ENCODE results near the gene NDFIP2.

The NDFIP2 gene, protein sequence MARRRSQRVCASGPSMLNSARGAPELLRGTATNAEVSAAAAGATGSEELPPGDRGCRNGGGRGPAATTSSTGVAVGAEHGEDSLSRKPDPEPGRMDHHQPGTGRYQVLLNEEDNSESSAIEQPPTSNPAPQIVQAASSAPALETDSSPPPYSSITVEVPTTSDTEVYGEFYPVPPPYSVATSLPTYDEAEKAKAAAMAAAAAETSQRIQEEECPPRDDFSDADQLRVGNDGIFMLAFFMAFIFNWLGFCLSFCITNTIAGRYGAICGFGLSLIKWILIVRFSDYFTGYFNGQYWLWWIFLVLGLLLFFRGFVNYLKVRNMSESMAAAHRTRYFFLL

DNA sequence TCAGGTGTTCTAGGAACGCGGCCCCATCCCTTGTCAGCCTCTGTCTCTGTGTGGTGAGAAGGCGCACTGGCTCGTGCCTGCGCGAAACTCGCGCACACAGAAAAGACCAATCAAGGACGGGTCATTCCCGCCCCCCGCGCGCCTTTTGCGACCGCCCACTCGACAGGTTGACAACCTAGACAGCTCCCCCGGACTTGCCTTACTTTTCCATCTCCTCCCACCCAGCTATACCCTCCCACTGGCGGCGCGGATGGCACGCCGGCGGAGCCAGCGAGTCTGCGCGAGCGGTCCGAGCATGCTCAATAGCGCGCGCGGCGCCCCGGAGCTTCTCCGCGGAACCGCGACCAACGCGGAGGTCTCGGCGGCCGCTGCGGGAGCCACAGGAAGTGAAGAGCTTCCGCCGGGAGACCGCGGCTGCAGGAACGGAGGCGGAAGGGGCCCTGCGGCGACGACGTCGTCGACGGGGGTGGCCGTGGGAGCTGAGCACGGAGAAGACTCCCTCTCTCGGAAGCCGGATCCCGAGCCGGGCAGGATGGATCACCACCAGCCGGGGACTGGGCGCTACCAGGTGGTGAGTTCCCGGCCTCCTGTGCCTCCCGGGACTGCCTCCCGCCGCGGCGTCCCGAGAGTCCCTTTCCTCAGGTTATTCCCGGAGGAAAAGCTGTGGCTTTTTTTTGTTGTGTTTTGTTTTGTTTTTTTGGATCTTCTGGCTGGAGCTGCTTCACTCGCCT lies at the start of gene NDFIP2:
TSS of gene NDFIP2 (plus strand) at position 202 of the 731 bp plus-strand sequence. CDS start at position 251, 49 bp downstream.
- no peak for DNase-seq (ENCODE audit: low read depth, low spot score)
- 0 out of 2 replicates have a peak within 1 kb of the TSS, but pooled peaks have one; percentile 2 for H3K27ac ChIP-seq
- no peaks in the 10 kb centered on the region for H3K36me3 ChIP-seq (ENCODE audit: insufficient read depth, low read length)
- no peaks in the 10 kb centered on the region for H3K9me3 ChIP-seq (ENCODE audit: low read depth, low read length)
- peak within 1 kb of the TSS; percentile 84 for H3K9ac ChIP-seq (ENCODE audit: insufficient read length)
- TF ChIP-seq POLR2AphosphoS5 (IDR thresholded peaks at IDR 0.05; ENCODE audit: borderline replicate concordance, low read depth, low read length) (peak; percentile 83), EZH2 (IDR thresholded peaks at IDR 0.05) (no peak)
- peak within 1 kb of the TSS; percentile 98 for H3K4me3 ChIP-seq

DNA sequence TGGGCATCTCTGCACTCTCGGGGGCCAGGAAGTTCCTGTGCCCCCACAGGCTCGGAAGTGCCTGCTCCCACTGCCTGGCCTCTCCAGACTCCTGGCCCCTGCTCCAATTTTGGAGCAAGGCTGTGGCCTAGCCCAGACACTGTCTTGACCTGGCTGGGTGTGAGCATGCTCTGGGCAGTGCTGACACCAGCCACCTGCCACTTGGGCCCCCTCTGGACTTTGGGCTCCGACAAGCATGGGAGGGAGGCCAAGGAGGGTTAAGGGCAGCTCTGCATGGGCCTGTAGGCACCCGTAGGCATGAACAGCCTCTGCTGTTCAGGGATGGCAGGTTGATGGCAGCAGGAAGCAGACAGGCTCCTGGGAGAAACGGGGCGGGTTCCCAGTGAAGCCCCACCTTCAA lies 48.9 kb upstream of the NDFIP2 start:
- H3K9me3 ChIP-seq (ENCODE audit: low read depth, low read length): peaks cover 3% of the 10 kb centered on the region; the same call in 1 of the 2 replicates
- H3K4me3 ChIP-seq: no peak overlapping the region
- TF ChIP-seq POLR2AphosphoS5 (IDR thresholded peaks at IDR 0.05; ENCODE audit: borderline replicate concordance, low read depth, low read length) (no peak), FOXP2 (optimal IDR thresholded peaks at IDR 0.05; ENCODE audit: control extremely low read depth, extremely low read length, insufficient read depth) (no peak), EZH2 (IDR thresholded peaks at IDR 0.05) (no peak)
- no peak overlapping the region for H3K27ac ChIP-seq
- no peak for DNase-seq (ENCODE audit: low read depth, low spot score)
- H3K36me3 ChIP-seq (ENCODE audit: insufficient read depth, low read length): no peaks in the 10 kb centered on the region
- H3K9ac ChIP-seq (ENCODE audit: insufficient read length): no peak overlapping the region

DNA sequence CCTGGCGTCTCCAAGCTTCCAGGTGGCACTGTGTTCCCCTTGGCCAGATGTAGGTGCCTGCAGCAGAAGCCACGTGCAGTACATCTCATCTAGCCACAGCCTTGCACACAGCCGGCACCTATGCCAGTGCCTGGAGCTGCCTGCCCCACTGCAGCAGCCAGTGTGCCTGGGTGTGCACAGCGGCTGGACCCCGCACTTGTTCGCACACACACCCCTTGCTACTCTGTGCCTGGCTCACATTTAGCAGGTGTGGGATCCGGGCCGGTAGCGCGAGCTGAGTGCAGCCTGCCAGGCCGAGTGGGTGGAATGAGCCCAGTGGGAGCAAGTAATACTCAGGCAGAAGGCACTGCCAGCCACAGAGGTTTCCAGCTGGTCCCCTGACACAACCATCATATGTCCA lies 48.0 kb upstream of the NDFIP2 start:
- H3K27ac ChIP-seq: no peak overlapping the region
- no peaks in the 10 kb centered on the region for H3K36me3 ChIP-seq (ENCODE audit: insufficient read depth, low read length)
- H3K9me3 ChIP-seq (ENCODE audit: low read depth, low read length): peaks cover 3% of the 10 kb centered on the region; the same call in 1 of the 2 replicates
- TF ChIP-seq FOXP2 (optimal IDR thresholded peaks at IDR 0.05; ENCODE audit: control extremely low read depth, extremely low read length, insufficient read depth): no peak
- no peak for TF ChIP-seq EZH2 (IDR thresholded peaks at IDR 0.05)
- TF ChIP-seq POLR2AphosphoS5 (IDR thresholded peaks at IDR 0.05; ENCODE audit: borderline replicate concordance, low read depth, low read length): no peak
- no peak overlapping the region for H3K4me3 ChIP-seq
- no peak for DNase-seq (ENCODE audit: low read depth, low spot score)
- no peak overlapping the region for H3K9ac ChIP-seq (ENCODE audit: insufficient read length)

DNA sequence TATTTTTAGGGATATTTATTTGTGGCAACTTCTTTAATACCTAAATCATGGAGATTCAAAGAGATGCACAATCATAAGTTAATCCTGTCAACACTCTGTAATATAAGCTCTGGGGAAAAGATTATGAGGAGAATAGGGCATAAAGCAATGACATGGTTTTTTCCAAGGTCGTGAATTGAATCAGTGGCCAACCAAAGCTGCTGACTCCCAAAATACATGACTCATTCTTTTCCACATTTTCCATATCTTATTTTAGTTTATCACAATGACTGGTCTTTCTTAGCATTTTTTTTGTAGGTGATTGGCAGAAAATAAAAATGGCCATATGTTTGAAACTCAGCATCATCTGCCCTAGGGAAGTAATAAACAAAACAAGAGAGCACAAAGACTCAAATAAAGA lies 46.4 kb upstream of the NDFIP2 start:
- no peak overlapping the region for H3K9ac ChIP-seq (ENCODE audit: insufficient read length)
- H3K36me3 ChIP-seq (ENCODE audit: insufficient read depth, low read length): no peaks in the 10 kb centered on the region
- peaks cover 3% of the 10 kb centered on the region; the same call in 1 of the 2 replicates for H3K9me3 ChIP-seq (ENCODE audit: low read depth, low read length)
- TF ChIP-seq POLR2AphosphoS5 (IDR thresholded peaks at IDR 0.05; ENCODE audit: borderline replicate concordance, low read depth, low read length): no peak
- no peak for TF ChIP-seq EZH2 (IDR thresholded peaks at IDR 0.05)
- TF ChIP-seq FOXP2 (optimal IDR thresholded peaks at IDR 0.05; ENCODE audit: control extremely low read depth, extremely low read length, insufficient read depth): no peak
- no peak overlapping the region for H3K4me3 ChIP-seq
- no peak for DNase-seq (ENCODE audit: low read depth, low spot score)
- no peak overlapping the region for H3K27ac ChIP-seq

DNA sequence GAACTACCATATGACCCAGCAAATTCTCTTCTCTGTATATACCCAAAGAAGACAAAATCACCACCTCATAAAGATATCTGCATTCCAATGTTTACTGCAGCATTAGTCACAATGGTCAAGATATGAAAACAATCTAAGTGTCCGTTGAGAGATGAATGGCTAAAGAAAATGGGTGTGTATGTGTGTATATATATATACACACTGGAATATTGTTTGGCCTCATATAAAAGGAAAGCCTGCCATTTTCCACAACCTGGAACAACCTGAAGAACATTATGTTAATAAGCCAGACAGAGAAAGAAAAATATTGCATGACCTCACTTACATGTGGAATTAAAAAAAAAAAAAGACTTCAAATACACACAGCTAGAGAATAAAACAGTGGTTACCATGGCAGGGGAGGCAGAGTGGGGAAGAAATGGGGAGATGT lies 45.4 kb upstream of the NDFIP2 start:
- no peak overlapping the region for H3K27ac ChIP-seq
- DNase-seq (ENCODE audit: low read depth, low spot score): no peak
- no peaks in the 10 kb centered on the region for H3K36me3 ChIP-seq (ENCODE audit: insufficient read depth, low read length)
- H3K9me3 ChIP-seq (ENCODE audit: low read depth, low read length): no peaks in the 10 kb centered on the region
- H3K4me3 ChIP-seq: no peak overlapping the region
- TF ChIP-seq FOXP2 (optimal IDR thresholded peaks at IDR 0.05; ENCODE audit: control extremely low read depth, extremely low read length, insufficient read depth) (no peak), EZH2 (IDR thresholded peaks at IDR 0.05) (no peak), POLR2AphosphoS5 (IDR thresholded peaks at IDR 0.05; ENCODE audit: borderline replicate concordance, low read depth, low read length) (no peak)
- H3K9ac ChIP-seq (ENCODE audit: insufficient read length): no peak overlapping the region

DNA sequence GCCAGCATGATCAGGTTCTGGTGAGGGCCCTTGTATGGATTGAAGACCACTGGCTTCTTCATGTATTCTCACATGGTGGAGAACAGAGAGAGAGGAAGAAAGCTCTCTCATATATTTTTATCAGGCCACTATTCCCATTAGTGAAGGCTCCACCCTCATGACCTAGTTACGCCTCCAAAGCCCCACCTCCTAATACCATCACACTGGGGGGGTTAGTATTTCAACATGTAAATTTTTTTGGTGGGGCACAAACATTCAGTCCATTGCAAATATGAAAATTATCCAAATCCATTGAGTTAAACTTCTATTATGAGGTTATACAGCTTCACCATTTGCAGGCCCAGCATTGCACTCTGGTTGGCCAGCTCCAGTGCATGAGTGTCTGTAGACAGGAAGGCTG lies 41.7 kb upstream of the NDFIP2 start:
- Histone ChIP-seq H3K9ac (ENCODE audit: insufficient read length) (no peak overlapping the region), H3K9me3 (ENCODE audit: low read depth, low read length) (no peaks in the 10 kb centered on the region), H3K36me3 (ENCODE audit: insufficient read depth, low read length) (no peaks in the 10 kb centered on the region), H3K27ac (no peak overlapping the region), H3K4me3 (no peak overlapping the region)
- DNase-seq (ENCODE audit: low read depth, low spot score): no peak
- TF ChIP-seq POLR2AphosphoS5 (IDR thresholded peaks at IDR 0.05; ENCODE audit: borderline replicate concordance, low read depth, low read length) (no peak), EZH2 (IDR thresholded peaks at IDR 0.05) (no peak), FOXP2 (optimal IDR thresholded peaks at IDR 0.05; ENCODE audit: control extremely low read depth, extremely low read length, insufficient read depth) (no peak)

DNA sequence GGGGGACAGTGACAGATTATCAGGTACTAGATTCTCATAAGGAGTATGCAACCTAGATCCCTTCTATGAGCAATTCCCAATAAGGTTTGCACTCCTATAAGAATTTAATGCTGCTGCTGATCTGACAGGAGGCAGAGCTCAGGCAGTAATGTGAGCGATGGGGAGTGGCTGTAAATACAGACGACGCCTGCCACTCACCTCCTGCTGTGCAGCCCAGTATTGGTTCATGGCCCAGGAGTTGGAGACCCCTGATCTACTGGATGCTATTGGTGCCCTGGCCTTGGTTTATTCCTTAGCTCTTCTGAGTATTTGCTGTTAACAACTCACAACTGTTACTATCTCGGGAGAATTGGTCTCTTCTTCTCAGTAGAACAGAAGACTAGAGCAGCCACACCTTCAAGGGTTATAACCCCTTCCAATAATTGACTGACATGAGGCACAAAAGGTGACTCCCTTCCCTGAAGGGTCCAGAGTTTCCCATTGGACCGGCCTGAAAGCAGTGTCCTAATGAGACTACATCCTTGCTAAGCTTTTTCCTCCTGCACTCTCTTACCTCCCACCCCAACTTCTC lies 39.9 kb upstream of the NDFIP2 start:
- Histone ChIP-seq H3K4me3 (no peak overlapping the region), H3K9ac (ENCODE audit: insufficient read length) (no peak overlapping the region), H3K27ac (no peak overlapping the region), H3K36me3 (ENCODE audit: insufficient read depth, low read length) (no peaks in the 10 kb centered on the region), H3K9me3 (ENCODE audit: low read depth, low read length) (no peaks in the 10 kb centered on the region)
- TF ChIP-seq POLR2AphosphoS5 (IDR thresholded peaks at IDR 0.05; ENCODE audit: borderline replicate concordance, low read depth, low read length) (no peak), EZH2 (IDR thresholded peaks at IDR 0.05) (no peak), FOXP2 (optimal IDR thresholded peaks at IDR 0.05; ENCODE audit: control extremely low read depth, extremely low read length, insufficient read depth) (no peak)
- DNase-seq (ENCODE audit: low read depth, low spot score): no peak

DNA sequence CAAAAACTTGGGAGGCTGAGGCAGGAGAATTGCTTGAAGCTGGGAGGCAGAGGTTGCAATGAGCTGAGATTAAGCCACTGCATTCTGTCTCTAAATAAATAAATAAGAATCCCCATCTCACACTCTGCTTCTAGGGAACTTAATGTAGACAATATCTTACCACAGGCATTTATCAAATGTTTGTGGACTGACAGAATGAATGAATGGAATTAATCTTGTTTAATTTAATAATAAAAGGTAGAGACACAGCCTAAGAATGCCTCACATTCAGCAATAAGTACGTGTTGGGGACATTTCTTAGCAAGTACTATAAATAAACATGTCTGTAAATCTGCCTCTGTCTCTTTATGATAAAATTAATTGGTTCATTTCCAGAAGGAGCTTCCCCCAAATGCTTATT lies 38.7 kb upstream of the NDFIP2 start:
- H3K9me3 ChIP-seq (ENCODE audit: low read depth, low read length): no peaks in the 10 kb centered on the region
- no peaks in the 10 kb centered on the region for H3K36me3 ChIP-seq (ENCODE audit: insufficient read depth, low read length)
- no peak overlapping the region for H3K4me3 ChIP-seq
- H3K9ac ChIP-seq (ENCODE audit: insufficient read length): no peak overlapping the region
- TF ChIP-seq EZH2 (IDR thresholded peaks at IDR 0.05) (no peak), FOXP2 (optimal IDR thresholded peaks at IDR 0.05; ENCODE audit: control extremely low read depth, extremely low read length, insufficient read depth) (no peak), POLR2AphosphoS5 (IDR thresholded peaks at IDR 0.05; ENCODE audit: borderline replicate concordance, low read depth, low read length) (no peak)
- no peak for DNase-seq (ENCODE audit: low read depth, low spot score)
- no peak overlapping the region for H3K27ac ChIP-seq

Data from SK-N-MC (cell line).